ENCODE measurements around the gene FAM118B.

Gene FAM118B

DNA sequence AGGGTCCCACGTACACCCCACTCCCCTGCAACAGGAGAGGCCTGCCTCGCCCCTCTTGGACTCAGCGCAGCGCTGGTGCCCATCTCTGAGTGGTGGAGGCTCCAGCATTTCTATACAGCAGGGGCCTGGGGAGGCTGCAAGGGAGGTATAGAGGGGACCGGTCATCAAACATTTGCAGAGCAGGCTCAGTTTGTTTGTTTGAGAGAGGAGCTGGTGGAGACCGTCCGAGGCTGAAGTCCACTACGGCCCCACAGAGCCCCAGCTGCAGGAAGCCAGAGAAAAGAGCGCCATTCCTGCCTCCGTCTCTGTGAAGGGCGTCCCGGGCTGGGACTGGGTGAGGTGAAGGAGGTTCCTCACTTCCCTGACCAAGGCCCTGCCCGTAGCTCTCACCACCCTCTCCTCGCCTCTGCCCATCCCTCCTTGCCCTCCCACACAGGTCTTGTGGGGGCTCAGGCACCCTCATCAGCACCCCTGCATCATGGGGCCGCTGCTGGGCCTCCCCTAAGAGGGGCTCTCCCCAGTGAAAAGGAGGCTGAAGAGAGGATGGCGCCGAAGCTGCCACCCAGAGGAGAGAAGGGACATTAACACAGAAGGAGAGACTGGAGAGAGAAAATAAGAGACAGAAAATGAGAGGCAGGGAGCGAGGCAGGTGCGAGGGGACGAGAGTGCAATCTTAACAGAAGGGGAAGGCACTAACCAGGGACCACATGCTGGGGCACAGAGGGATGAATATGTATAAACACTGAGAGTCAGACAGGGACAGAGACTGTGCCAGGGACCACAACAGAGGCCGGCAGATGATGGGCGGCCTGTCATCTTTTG, 24.7 kb upstream of the FAM118B start:
- DNase-seq = no peak

DNA sequence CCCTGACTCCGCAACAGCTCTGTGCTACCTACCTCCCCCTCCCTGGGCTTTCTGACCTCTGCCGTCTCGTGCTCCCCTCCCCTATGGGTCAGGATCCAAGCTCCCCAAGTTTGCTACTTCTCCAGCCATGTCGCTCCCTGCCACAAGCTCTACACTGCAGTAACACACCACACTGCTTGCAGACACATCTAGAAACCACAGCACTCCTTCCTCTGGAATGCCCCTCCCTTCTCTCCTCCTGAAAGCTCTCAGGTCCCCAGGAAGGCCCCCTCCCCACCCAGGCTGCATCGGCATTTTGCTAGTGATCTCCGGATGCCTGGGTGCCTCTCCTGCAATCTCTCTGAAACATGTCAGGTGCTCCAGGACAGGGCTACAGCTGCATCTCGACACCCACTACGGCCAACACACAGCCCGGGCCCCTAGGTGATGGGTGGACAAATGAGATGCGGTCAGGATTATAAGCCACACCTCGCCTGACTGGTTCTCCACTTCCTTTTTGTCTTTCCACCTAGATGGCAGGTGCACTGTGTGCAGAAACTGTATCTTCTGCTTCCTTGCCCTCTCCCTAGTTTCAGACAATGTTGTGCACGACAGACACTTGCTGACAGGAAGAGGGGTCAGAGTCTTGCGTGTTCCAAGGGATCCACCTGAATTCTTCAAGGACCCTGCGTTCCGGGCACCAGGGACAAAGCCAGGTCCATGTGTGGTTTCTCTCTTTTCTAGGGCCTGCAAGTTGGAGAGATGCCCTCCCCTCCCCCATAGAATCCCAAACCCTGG, 23.1 kb upstream of the FAM118B start:
- peak; percentile 88 for DNase-seq

- DNase-seq = peak; percentile 92
These were observed 22.3 kb upstream of the FAM118B start for GRCh38 chr11:126189109-126189929.

DNA sequence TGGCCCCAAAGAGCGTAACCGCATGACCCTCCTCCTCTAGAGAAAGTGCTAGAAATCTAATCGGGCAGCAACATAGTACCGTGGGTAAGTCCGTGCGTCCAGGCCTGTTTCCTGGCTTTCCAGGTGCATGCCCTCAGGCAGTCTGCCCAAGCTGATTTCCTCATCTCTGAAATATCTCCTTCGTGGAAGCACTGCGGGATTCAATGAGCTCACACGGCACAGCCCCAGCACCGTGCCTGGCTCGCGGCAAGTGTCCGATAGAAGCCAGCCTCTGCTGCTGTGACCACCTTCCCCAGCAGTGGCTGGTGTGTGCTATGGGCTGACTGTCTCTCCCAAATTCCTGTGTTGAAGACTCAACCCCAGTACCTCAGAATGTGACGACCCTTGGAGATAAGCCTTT, 20.8 kb upstream of the FAM118B start:
- no peak for DNase-seq

- no peak for DNase-seq
These were observed 20.1 kb upstream of the FAM118B start for GRCh38 chr11:126191379-126192073.

DNA sequence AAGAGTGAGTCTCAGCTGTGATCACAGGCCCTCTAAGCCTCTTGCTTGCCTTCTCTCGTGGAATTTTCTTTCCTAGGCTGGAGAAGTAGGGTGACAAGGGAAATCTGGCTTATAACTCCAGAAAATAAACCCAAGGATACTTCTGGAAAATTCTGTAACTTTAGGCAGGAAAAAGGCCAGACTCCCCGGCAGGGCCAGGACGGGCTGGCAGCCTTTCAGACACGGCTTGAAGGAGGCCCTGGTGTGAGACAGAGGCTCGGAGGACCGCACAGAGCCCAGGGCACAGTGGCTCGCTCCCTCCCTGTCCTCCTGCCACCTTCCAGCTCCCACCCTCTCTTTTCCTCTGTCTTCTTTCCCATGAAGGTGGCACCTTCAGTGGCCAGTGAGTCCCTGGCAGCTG, 19.2 kb upstream of the FAM118B start:
- DNase-seq = no peak

- DNase-seq = no peak
These were observed 18.5 kb upstream of the FAM118B start for GRCh38 chr11:126193038-126193478.

DNA sequence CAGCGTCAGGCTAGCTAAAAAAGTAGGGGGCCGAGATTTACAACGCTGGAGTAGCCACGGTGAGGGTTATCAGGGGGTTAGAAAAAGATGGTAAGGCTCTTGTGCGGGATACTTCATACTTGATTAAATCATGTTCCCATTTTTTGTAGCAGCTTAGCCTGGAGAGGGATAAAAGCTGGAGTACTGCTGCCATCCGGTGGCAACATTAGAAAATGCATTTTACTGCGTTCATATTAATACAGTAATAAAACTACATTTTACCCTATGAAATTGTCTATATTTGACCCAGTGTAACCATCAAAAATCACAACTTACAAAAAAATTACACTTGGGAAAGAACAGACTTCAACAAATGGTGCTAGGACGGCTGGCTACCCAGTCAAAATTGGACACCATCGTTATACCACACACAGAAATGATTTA, 17.4 kb upstream of the FAM118B start:
- peak; percentile 30 for DNase-seq

DNA sequence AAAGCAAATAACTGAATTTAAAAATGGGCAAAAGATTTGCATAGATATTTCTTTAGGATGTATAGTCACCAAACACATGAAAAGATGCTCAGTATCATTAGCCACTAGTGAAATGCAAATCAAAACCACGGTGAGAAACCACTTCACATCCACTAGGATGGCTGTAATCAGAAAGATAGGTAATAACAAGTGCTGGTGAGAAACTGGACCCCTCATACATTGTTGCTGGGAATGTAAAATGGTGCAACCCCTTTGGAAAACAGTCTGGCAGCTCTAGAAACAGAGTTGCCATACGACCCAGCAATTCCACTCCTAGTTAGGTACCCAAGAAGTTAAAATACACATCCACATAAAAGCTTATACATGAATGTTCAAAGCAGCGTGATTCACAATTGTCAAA, 16.5 kb upstream of the FAM118B start:
- no peak for DNase-seq

DNA sequence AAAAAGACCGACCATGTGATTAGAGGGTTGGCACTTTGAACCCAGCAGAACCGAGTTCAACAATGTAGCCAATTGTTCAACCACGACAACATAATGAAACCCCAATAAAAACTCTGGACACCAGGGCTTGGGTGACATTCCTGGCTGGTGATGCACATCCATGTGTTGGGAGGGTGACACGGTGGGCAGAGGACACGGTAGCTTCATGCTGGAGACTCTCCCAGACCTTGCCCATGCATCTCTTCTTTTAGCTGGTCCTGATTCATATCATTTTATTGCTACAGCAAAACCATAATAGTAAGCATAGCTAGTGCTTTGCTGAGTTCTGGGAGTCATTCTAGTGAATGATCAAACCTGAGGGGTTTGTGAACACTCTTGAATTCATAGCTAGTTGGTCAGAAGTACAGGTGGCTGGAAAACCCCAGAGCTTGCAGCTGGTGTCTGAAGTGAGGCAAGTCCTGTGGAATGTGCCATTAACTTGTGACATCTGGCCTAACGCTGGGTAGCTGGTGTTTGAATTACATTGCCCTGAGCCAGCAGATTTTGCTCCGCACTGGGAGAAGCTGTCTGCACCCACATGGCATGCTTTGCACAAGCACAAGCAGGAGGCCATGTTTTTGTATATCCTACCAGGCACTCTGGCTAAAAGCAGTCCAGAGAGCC, 14.2 kb upstream of the FAM118B start:
- DNase-seq = peak; percentile 90

GRCh38 chr11:126198648-126199047, 12.9 kb upstream of the FAM118B start:
- no peak for DNase-seq

- DNase-seq = no peak
These were observed 8.8 kb upstream of the FAM118B start for GRCh38 chr11:126202646-126203359.

GRCh38 chr11:126205359-126205758, 6.2 kb upstream of the FAM118B start:
- no peak for DNase-seq

GRCh38 chr11:126207896-126208295, 3.7 kb upstream of the FAM118B start:
- no peak for DNase-seq

GRCh38 chr11:126210871-126211235, 729 bp upstream of the FAM118B start:
- peak; percentile 7 for DNase-seq

DNA sequence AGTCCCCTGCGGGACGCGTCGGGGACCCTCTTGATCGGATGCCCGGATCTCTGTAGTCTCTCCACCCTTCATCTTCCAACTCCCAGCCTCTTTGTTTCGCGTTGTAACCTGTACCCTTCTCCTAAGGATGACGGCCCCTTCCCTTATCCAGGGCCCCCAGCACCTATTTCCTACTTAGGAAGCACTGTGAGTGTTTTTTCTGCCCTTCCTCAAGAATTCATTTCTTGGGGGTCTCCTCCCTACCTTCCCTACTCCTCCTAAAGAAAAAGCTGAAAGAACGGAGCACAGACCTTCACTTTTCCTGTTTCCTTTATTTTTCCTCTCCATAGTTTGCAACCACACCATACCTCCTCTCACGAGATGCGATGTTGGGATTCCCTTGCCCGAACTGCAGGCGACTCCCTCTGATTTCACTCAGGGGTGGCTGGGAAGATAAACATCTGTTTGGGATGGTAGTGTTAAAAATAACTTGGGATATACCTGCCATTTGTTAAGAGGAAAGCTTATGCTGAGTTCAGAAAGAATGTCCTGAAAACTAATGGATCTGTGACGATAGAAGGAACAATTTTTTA, 593 bp downstream of the FAM118B start:
- DNase-seq = no peak

DNA sequence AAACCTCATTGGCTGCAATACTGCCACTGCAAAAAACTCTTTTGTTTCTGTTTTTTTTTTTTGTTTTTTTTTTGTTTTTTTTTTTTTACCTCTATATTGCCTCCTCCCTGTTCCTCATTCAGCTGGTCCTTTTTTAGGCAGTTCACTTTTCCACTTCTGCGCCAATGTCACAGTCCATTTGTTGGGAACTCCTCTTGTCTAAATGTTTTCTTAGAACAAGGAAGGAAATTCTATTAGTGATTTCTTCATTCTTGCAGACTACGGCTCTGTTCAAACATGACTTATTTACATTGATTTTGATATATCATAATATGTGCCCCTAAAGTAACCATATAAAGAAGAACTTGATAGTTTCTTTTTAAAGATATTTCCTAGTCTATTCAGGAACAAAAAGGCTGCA, 2.9 kb downstream of the FAM118B start:
- no peak for DNase-seq

DNA sequence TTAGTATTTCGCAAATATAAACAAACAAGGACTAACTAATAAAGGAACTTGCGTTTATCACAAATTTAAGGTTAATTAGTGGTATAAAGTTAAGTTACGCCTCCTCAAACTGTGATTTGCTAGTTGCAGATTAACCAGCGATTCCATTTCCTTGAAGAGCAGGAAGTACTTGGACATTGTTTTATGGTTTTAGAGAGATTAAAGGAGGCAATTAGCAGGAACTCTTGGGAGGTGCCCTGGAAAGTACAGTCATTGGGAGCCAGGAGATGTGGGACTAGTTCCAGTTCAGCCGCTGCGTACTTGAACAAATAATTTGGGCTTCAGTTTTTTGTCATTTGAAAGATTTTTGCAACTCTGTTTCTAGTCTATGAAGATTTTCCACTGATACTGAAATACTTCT, 3.3 kb downstream of the FAM118B start:
- DNase-seq = no peak

DNA sequence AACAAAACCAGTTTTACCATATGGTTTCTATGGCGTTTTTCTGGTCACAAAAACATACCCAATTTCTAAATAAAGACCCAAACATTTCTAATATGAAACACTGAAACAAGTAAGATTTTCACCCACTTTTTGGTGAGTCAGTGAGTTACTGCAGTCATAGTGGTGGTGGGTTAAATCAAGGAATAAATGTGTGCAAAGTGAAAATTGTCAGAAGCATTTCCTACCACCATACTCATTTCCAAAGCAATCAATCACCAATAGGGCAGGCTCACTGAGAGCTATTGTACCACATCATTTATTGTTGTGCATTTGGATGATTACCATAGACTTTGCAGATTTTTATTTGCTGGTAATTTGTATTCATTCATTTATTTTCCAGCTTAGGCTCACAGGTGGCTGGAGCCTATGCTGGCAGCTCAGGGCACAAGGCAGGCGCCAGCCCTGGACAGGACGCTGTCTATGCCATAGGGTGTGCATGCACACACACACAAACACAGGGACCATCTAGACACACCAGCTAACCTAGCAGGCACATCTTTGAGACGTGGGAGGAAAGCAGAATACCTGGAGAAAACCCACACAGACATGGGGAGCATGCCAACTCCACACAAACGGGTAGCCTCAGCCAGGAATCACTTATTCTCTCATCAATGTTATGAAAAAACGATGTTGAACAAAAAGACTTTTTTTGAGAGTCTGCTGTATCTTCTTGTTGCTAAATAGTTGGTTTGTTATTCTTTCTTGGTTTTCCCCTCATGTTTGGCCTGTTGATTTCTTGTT, 5.1 kb downstream of the FAM118B start:
- DNase-seq = no peak

- DNase-seq = no peak
These were observed 5.9 kb downstream of the FAM118B start for GRCh38 chr11:126217491-126217890.

All from RPMI8226 (cell line).